Left cardiac atrium (tissue), 4 donors: Measurements from ENCODE around the gene ARHGEF11. TPM values are rescaled to one million over a fixed set of nuclear protein-coding genes. Genes with fewer than 3 reads are reported as not detected.
"Not testable (repeated sequence)": the region's sequence is repeated elsewhere in the genome, so short reads cannot be mapped to it uniquely, and the experiment has no call there.

Experiments used
- ATAC-seq, 2 donors: fragments of 200-7000 bp; cut with Tn5 transposase; one replicate each; pipeline ENCODE4 v1.9.1; 2020; ENCODE audit warnings: mild to moderate bottlenecking in 2 of 2, moderate library complexity in 2 of 2
- DNase-seq: peaks from one replicate; pipeline ENCODE4 v3.0.0-alpha.2; 2020
- intact Hi-C, 2 donors: fragments of 100-400 bp; cut with DNase I; formaldehyde crosslinking; loops; one replicate each; pipeline versions ENCODE4 v1.14.1 to v1.15.1; 2022 to 2023
- total RNA-seq, 2 donors: library from RNA; stranded (reverse); fragmentation: NEBNext Ultra II Directional; extraction: Animal tissue kit (Norgen Biotek cat#: 25700); gene quantifications; one replicate each; pipeline ENCODE4 v1.2.1, GENCODE V29; 2021
- donor health status: DM: no; HTN: yes; CAD: no.
- donor health status: DM: no; HTN: yes; CAD: no; lungs with severe emphysema.
- donor health status: DM: yes; HTN: yes; CAD: no.
- donor health status: Dilated cardiomyopathy.

ARHGEF11 gene
- total RNA-seq, 2 donors from 2014 or later, result 25.4 to 27.0 TPM

- intact Hi-C loops, result no loop called here
- DNase-seq (no peak), ATAC-seq (no peak)
These were observed 10.7 kb upstream of the ARHGEF11 start for GRCh38 chr1:157056269-157056668.

- DNase-seq, ATAC-seq, intact Hi-C loops: not testable (repeated sequence)
These were observed 10.2 kb upstream of the ARHGEF11 start for GRCh38 chr1:157055729-157056128.

GRCh38 chr1:157050836-157051235, 5.3 kb upstream of the ARHGEF11 start:
- intact Hi-C loops, result no loop called here

DNA sequence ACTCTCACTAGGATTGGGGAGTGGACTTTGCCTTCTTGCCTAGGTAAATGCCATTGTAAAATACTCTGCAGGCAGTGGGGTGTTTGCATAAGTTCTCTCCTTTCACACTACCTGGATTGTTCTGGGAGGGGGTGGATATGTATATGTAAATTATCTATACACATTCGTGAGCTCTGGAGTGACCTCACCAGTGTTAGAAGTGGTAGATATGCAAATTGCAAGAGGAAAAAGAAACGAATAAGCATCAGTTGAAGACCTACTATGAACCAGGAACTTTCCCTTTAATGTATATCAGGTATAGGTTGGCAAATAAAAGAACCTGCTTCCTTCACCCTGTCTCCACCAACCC, 1.5 kb upstream of the ARHGEF11 start:
- ATAC-seq (no peak), DNase-seq (no peak)
- intact Hi-C loops, result no loop called here

More at GRCh38 chr1:157050836-157051235, 5.3 kb upstream of the ARHGEF11 start:
- ATAC-seq (no peak), DNase-seq (no peak)

DNA sequence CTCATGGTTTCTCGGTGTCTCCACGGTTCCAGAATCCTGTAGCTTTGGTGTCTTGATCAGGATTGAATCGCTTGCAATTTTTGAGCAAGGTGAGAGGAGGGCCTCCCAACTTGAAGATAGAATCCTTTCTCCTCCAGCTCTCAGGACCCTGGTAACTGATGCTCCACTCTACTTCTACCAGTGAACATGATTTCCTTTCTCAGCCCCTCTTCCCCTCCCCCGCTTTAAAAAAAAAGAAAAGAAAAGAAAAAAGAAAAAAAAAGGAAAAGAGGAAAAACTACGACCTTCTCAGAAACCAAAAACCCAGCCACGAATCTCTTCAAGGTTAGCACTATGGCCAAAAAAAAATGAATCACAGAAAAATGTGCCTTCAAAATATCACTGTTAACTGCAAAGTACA, 1.2 kb downstream of the ARHGEF11 start:
- DNase-seq (no peak), ATAC-seq (no peak)
- intact Hi-C loops, result no loop called here

GRCh38 chr1:157043685-157044084, 1.9 kb downstream of the ARHGEF11 start:
- intact Hi-C loops, result no loop called here
- no peak for ATAC-seq
- DNase-seq, result no peak

DNA sequence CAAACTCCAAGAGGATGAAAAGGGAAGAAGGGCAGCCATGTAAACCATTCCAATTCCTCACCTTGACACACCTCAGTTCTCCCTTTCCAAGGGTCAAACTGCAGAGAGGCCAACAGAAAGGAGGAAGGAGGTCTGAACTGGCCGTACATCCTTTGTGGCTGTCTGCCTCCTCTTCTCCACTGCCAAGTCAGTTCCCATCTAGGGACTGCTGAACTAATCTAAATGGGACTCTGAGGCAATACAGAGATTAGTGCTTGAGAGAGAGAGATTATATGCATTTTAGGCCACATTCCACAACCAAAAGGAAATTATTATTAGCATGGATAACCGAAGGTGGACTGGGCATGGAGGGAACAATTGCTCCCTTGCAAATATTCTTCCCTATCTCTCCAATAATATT, 2.7 kb downstream of the ARHGEF11 start:
- ATAC-seq, result no peak
- DNase-seq, result no peak
- intact Hi-C loops, result no loop called here

DNA sequence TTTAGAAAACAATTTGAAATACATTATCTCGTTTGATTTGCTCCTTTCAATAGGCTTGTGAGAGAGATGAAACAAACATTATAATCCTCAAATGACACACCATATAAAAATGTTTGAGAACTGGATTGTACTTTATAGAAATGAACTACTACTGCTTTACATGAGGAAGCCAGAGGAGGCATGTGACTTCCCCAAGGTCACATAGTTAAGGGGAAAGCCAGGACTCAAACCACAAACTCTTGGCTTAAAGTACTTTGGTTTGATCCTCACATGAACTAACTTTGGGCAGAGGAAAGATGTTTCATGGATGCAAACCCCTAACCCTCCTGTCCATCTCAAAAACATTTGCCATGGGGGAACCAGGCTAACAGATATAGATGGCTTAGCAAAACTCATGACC, 4.7 kb downstream of the ARHGEF11 start:
- ATAC-seq (no peak), DNase-seq (no peak)
- intact Hi-C loops, result no loop called here

DNA sequence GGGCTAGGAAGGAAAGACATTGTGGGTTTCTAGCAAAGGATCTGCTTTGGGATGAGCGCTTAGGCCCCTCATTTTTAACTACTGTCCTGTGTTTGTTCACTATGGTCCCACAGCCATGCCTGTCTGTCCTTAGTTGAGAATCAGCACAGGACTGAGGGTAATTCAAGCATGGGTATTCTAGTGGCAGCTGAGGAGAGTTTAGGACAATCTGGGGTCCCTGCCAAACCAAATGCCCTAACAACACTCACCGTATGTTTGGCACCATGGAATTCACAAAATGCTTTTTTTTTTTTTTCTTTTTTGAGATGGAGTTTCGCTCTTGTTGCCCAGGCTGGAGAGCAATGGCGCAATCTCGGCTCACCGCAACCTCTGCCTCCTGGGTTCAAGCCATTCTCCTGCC, 10.4 kb downstream of the ARHGEF11 start:
- ATAC-seq (no peak), DNase-seq (no peak)
- intact Hi-C loops, result no loop called here

GRCh38 chr1:157034137-157034800, 11.3 kb downstream of the ARHGEF11 start:
- ATAC-seq (peak in 1 of 2 donors; percentile 47), DNase-seq (no peak)
- intact Hi-C loops, result no loop called here

DNA sequence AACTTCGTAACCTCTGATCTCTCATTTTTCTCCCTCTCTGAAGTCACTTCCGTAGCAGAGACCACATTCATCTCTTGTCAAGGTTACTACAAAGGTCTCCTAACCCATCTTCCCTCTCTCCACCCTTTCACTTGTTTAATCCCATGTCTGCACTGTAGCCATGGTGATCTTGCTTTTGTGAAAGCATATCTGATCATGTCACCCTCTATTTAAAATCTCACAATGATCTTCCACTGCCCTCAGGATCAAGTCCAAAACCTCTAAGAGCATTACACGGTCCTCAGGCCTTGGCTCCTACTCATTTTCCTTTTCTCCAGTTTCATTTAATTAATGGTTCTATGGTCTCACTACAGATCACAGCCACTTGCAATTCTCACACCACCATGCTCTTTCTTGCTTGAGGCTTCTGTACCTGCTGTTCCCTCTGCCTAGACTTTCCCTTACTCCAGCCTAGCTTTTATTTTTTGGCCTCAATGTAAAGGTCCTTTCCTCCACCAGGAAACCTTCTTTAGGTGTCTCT, 12.1 kb downstream of the ARHGEF11 start:
- intact Hi-C loops, result no loop called here
- ATAC-seq, result no peak
- DNase-seq, result no peak

GRCh38 chr1:157032303-157032702, 13.2 kb downstream of the ARHGEF11 start:
- ATAC-seq (no peak), DNase-seq (no peak)
- intact Hi-C loops, result no loop called here

- DNase-seq, result no peak
- ATAC-seq, result no peak
- intact Hi-C loops, result no loop called here
These were observed 14.8 kb downstream of the ARHGEF11 start for GRCh38 chr1:157030728-157031127.

GRCh38 chr1:157028674-157029073, 16.9 kb downstream of the ARHGEF11 start:
- ATAC-seq, result no peak
- DNase-seq, result no peak
- intact Hi-C loops, result no loop called here

DNA sequence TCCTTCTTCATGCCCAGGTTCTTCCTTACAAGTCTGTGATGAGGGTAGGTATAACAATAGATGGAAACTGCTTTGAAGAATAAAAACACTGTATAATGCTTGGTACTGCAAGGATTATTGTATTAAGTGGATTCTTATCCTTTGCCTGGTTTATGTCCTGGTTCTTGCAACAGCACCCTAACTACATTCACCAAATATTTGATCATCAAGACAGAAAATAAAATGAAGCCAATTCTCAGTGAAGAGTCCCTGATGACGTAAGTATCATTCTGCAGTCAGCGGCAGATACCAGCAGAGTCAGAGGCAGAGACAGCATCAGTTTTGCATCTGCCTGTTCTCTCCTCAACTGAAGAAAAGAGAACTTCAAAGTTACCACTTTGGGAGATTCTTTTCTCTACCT, 19.7 kb downstream of the ARHGEF11 start:
- DNase-seq (no peak), ATAC-seq (peak; percentile 38 to 82)
- intact Hi-C loops, result no loop called here

- intact Hi-C loops, result no loop called here
- no peak for DNase-seq
- ATAC-seq, result peak in 1 of 2 donors; percentile 44
These were observed 20.2 kb downstream of the ARHGEF11 start for GRCh38 chr1:157025385-157025784.

- ATAC-seq (no peak), DNase-seq (no peak)
- intact Hi-C loops, result no loop called here
These were observed 23.9 kb downstream of the ARHGEF11 start for GRCh38 chr1:157021688-157022087.

GRCh38 chr1:157019457-157019856, 26.1 kb downstream of the ARHGEF11 start:
- intact Hi-C loops, result no loop called here
- DNase-seq, result no peak
- ATAC-seq, result no peak

GRCh38 chr1:157011845-157012244, 33.7 kb downstream of the ARHGEF11 start:
- DNase-seq, result no peak
- no peak for ATAC-seq
- intact Hi-C loops, result no loop called here

GRCh38 chr1:157008502-157008901, 37.0 kb downstream of the ARHGEF11 start:
- ATAC-seq (no peak), DNase-seq (no peak)
- intact Hi-C loops, result loop anchor here in 1 of 2 donors (10.0 kb wide), 1 partner anchor 66 kb away; no protein-coding TSS in a partner anchor

- DNase-seq (no peak), ATAC-seq (peak in 1 of 2 donors; percentile 15)
- intact Hi-C loops, result loop anchor here in 1 of 2 donors (10.0 kb wide), 1 partner anchor 67 kb away; no protein-coding TSS in a partner anchor
These were observed 38.2 kb downstream of the ARHGEF11 start for GRCh38 chr1:157007306-157007705.
